GM10266 (cell line): ENCODE results near the gene DHRS3.

Experiments
- DNase-seq: peaks from one replicate; pipeline ENCODE4 v3.0.0; 2012; ENCODE audit errors: extremely low spot score
- CTCF ChIP-seq: IDR thresholded peaks from 2 replicates; pipeline ENCODE4 v1.5.1; 2012; ENCODE audit warnings: mild to moderate bottlenecking, low read depth; ENCODE audit not compliant: control insufficient read depth, insufficient read depth; ENCODE audit errors: missing control alignments

DHRS3 gene

GRCh38 chr1:12549460-12550349, 68.3 kb downstream of the DHRS3 start:
- no peak for DNase-seq
- no peak for TF ChIP-seq CTCF

- TF ChIP-seq CTCF, result no peak
- no peak for DNase-seq
Observed at GRCh38 chr1:12548973-12549459, 69.0 kb downstream of the DHRS3 start.

- TF ChIP-seq CTCF, result no peak
- DNase-seq, result no peak
Observed at GRCh38 chr1:12548279-12548972, 69.6 kb downstream of the DHRS3 start.

- DNase-seq, result no peak
- no peak for TF ChIP-seq CTCF
Observed at GRCh38 chr1:12547586-12548225, 70.3 kb downstream of the DHRS3 start.

- no peak for DNase-seq
- no peak for TF ChIP-seq CTCF
Observed at GRCh38 chr1:12546771-12547585, 71.0 kb downstream of the DHRS3 start.

- no peak for TF ChIP-seq CTCF
- DNase-seq, result no peak
Observed at GRCh38 chr1:12544992-12545391, 73.0 kb downstream of the DHRS3 start.
